Stimulated activated CD8-positive, alpha-beta memory T cell treated with anti-CD3 and anti-CD28 coated beads, Interleukin-4, amount 100 ng/mL, for 24 hours (primary cell): ENCODE data around the gene BMP6.

Experiments used
- DNase-seq: peaks from one replicate; pipeline ENCODE4 v3.0.0-alpha.2; 2020; ENCODE audit warnings: low read depth

The BMP6 gene

DNA sequence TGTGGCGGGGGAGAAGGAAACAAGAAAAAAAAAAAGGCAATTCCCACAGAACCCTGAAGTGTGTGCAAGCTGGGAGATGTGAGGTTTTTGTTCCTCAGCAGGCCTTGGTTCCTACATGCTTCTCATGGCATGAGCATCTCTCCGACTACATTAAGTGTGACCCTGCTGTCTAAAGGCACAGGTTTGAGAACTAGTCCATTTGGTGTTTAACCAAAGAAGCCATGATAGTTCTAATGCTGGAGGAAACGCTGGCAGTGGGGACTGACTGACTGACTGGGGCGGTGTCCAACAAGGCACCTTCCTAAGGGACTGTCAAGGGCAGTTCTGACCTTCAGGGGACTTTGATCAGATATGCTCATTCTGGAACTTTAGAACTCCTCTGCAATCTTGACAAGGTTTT, 180.8 kb downstream of the BMP6 start:
- no peak for DNase-seq

DNA sequence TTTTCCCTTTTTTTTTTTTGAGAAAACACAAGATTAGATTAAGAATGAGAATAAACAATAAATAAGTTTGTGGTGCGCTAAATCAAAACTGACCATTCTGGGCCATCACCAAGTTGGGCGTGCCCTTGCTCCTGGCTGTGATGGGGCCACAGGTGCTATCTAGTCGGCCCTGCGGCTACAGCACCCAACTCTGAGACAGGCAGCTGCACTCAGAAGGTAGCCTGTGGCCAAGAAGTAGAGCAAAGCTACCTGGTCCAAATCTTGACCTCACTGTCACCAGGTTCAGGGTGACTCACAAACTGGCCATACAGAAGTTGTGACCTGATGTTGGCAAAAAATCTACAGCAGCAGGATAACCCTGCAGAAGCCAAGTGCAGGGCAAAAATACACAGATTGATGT, 181.3 kb downstream of the BMP6 start:
- DNase-seq: no peak

DNA sequence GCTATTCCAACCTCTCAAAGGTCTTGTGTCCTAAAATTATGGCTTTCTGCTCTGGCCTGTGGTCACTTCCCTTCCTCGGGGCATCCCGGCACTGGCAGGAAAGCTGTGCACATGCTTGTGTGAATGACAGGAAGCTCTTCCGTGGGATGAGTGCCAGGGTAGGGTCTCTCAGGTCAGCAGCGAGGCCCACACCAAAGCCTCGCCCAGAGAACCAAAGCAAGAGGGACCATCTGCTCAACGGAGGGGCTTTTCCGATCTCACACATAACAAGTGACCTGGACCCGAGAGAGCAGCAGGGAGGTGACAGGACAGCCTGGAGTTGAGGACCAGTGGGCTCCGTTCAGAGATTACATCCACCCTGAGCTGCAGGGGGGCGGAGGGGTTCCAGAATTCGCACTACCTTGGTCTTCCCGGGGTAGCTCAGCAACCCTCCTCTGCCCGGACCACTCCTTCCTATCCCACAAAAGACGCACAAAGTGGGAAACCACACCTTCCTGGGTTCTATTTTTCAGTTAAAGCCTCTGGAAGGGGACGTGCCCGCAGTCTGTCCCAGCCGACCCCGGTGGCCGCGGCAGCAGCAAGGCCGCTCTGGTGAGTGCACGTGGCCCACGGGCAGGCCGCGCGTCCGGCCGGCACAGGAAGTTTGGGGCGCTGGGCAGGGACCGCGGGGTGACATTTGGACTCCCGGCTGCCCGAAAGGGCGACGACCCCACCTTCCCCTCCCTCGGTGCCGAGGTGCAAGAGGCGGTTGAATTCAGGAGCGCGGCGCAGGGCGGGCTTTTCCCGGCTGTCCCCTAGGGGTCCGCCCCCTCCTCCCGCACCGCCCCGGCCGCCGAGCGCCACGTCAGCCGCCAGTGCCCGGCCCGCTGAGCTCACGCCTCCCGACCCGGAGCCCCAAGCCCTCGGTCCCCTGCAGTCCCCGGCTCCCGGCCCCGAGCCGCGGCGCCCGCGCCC, 183.7 kb downstream of the BMP6 start:
- DNase-seq: peak; percentile 37

DNA sequence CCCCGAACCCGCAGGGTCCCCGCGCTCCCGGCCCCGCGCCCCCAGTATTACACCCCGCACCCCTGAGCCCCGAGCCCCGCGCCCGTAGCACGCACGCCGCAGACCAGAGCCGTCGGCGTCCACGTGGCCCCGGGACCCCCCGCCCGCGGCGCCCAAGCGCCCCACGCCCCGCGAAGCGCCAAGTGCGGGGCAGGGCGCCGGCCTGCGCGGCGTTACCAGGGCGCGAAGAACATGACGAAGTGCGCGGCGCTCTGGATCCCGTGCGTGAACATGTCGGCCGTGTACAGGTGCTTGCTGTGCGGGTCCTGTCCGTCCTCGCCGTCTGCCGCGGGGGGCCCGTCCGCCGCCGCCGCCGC, 184.4 kb downstream of the BMP6 start:
- no peak for DNase-seq

DNA sequence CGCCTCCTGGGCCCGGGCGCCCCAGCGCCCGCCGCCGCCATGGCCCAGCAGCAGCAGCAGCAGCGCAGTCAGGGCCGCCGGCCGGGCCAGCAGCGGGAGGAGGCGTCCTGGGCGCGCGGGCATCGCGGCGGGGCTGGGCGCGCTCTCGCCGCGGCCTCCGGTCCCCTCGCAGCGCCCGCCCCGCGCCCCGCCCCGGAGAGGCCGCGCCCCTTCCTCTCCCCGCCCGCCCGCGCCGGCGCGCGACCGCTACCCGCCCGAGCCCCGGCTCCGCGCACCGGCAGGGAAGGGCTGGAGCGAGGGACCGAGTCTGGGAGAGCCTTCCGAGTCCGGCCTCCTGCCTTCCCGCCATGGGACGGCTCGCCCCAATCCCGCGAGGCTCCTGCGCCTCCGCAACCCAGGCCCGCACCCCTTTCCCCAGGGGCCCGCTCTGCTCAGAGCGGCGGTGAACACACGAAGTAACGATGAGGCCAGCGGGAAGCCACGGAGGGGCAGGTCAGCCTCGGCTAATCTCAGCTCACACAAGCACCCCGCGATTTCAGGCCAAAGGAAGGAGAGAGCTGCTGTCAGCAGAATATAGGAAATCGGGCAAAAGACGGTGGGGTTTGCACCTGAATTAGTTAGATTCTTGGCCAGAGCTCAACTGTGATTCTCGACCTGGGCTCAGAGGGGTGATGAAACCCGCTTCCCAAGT, 184.9 kb downstream of the BMP6 start, which contains the start of gene TXNDC5:
Gene TXNDC5 (minus strand): TSS at position 135 of the 691 bp plus-strand sequence. CDS start 12 bp downstream, at position 123.
- peak; percentile 65 for DNase-seq

DNA sequence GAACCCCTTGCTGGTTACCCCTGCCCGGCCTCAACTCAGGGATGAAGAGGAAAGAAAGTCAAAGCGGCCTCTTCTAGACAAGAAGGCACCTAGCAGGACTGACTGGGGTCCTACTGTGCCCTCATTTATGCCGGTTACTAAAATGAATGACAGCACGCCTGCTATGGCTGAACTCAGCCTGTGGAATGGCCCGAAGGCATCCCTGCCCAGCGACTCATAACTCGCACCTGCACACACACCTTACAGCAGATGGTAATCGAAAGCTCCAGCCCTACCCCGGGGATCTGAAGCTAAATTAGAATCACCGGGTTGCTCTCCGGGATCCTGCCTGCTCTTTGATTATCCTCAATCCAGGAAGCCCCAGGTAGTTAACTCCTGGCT, 185.4 kb downstream of the BMP6 start:
- no peak for DNase-seq

DNA sequence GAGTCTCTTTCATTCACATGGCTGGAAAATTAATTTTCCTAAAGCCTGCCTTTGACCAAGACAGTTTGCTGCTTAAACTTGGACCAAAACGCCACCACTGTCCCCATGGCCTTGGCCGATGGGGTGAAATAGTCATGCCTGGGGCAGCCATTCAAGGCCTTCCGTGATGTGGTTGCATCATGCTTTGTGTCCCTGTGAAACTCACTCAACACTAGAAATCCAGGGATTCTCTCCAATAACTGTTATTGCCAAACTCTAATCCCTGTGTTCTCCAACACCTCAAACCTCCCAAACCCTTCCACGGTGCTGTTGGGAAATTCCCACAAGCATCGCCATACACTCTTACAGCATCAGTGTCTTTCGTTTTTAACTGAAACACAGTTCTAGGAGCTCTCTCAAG, 186.1 kb downstream of the BMP6 start:
- no peak for DNase-seq

DNA sequence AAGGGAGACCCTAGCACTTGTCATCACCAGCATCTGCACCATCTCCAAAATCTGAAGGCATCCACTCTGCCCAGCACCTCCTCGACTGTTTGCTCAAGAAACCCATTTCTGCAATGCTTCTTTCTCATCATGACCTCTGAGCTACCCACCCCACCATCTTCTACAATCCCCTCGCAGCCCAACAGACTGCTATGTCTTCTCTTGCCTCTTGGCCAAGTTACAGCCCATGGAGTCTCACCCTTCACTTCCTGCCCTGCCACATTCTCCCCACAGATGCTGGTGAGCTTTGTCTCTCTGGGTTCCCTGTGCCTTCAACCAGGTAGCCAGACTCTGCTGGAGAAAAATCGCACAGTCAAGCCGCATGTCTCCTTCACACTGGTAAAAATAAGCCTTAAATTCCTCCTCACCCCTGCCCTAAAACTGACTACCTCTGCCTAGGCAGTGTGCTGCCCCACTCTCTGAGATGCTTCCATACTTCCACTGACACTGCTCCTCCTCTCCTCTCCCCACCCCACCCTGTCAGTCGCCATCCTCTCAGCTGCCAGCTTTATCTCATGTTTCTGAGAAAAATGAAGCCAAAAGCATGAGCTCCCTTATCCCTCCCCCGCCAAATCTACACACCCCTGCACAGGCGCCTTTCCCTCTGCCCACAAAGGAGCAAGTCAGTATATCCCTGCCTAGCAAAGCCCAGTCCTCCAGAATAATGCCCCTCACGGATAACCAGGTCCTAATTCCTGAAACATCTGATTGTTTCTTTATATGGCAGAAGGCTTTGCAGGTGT, 187.0 kb downstream of the BMP6 start:
- no peak for DNase-seq

DNA sequence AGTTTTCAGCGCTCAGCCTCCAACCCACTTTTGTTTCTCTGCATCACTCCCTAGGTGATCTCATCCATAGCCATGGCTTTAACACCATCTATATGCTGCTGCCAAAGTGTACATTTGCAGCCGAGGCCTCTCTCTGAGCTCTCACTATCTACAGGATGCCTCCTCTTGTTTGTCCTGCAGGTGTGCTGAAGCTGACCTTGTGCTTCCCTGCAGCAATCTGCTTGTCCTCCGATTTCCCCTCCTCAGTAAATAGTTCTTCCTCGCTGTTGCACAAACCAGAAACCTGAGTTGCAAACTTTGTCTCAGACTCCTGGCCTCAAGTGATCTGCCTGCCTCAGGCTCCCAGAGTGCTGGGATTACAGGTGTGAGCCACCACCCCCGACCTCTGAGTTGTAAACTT, 188.4 kb downstream of the BMP6 start:
- DNase-seq: no peak

DNA sequence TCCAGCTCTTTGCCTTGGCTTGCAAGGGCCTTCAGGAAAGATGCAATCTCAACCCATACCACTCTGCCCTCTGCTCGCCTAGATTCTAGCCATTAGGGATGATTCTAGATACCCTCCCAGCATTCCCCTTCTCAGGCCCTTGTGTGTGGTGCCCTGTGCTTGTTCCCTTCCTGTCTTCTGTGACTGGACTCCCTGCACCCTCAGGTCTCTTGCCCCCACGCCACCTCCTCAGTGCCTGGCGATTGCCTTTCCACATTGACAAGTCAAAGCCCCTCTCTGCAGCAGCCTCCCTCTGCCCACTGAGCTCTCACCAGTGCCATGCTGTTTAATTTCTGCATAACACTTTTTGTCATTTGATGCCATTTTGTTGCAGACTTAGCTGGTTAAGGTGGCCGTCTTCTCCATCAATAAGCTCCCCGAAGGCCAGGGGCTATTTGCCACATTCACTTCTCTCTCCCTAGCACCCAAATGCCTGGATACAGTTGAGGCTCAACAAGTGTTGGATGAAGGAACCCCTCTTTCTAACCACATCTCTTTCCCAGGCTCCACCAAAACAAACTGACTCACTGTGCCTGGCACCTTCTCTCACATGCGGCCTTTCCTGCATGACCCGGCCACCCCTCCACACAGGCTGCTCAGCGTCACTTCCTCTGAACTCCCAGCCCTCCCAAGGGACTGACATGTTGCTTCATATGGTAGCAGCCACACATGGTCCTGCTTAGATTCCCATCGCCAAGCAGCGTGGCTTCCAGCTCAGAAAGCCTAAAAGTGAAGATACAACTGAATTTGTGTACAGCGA, 189.3 kb downstream of the BMP6 start:
- DNase-seq: no peak

DNA sequence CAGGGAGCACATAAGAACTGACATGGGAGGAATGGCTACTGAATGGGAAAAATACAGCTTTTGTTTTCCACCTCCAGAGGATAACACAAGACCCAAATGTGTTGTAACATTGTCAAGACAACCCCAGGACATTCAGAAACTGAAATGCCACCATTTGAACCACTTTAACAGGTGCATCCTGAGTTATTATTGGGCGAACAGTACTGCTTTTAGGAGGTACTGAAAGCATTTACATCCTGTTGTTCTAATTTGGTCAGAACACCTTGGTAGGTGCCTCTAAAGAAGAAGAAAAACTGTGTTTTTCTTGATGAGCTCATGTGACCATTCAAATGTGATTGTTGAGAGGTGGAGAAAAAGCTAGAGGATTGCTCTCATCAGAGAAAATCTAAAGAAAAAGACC, 191.1 kb downstream of the BMP6 start:
- no peak for DNase-seq

DNA sequence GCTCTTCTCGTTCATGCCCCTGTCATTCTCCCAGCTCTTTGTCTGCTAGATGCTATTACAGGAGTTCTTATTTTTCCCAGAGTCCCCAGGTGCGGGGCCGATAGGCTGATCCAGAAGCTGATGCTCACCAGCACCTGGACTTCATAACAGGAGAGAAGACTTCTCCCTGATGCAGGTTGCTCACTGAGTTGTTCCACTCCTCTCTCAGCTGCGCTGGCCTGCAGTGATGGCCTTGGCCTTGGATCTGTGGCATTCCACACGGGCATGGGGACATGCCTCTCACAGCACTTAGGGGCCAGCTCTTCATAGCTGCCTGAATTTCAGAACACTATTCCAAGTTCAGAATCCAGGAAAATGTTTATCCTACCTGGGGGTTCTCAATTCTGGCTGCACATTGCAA, 191.8 kb downstream of the BMP6 start:
- no peak for DNase-seq

DNA sequence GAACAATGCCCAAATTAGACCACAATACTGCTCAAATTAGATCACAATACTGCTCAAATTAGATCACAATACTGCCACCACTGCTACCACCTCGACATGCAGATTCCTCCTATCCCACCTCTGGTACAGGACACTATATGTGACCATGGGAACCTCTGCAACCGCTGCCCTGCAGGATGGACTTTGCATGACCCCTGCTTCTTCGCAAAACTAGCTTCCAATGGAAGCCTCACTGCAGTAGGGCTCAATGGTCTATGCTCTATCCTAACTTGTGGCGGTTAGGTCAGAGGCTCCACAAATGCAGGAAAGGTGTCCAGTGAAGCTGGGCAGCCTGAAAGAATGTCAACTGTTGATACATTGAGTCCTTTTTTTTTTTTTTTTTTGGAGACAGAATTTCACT, 192.5 kb downstream of the BMP6 start:
- no peak for DNase-seq

DNA sequence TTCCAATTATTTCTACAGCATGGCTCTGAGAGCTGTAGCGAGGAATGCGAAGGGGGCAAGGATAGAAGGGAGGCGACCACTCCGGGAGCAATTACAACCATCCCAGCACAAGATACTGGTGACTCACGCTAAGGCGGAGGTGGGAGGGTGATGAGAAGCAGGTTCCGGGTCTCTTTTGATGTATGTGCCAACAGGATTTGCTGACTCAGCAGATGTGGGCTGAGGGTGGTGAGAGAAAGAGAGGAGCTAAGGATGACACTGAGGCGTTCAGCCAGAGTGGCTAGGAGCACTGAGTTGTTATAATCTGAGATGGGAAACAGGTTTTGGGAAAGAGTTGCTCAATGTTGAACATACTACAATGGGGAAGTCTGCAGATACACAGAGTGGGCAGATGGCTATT, 194.0 kb downstream of the BMP6 start:
- no peak for DNase-seq

DNA sequence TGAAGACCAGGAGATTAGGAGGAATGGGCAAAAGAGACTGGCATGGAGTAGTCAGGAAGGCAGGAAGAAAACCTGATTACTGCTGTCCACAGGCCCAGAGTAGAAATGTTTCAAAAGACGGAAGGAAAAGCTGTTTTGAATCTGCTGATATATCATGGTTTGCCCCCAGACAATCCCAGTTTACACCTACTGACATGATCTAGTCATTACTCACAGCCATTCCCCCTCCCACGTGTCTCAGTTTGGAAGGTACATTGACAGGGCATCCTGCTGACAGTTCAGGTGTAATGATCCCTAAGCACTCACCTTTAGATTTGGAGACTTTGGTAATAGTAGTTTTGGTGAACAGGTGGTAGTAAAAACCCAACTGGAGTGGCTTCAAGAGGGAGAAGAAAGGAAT, 194.5 kb downstream of the BMP6 start:
- DNase-seq: no peak

DNA sequence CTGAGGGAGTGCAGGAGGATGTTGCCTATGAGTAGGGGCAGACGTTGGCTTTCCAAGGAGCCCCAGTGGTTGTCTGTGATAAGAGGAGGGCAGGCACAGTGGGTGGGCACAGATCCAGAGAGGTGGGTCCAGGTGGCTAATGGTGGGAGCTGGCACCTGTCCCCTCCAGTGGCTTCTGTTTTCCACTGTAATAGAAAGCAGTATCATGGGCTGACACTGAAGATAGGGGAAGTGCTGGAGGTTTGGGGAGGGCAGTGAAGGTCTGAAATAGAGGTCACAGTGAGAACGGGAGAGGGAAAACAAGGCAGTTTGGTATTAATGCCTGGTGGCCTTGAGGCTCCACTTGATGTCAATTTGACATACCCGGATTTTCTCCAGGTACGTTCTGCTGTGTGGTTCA, 195.1 kb downstream of the BMP6 start:
- DNase-seq: no peak

DNA sequence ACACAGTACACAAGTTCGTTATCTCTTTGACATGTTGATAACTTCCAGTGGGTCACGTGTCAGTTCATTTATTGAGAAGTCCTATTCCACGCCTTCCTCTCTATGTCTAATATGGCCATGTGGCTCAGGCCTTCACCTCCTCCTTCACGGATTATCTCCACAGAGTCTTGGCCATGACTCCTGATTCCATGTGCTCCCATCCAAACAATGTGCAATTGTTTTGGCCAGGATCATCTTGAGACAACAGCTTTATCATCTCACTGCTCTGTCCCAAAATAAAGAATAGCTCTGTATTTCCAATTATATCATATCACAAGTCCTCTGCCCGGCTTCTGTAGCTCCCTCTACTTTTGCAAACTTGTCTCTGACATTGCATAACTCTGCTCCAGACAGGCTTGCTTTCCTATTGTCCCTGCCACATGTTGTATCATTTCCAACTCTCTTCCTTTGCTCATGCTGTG, 195.8 kb downstream of the BMP6 start:
- no peak for DNase-seq

DNA sequence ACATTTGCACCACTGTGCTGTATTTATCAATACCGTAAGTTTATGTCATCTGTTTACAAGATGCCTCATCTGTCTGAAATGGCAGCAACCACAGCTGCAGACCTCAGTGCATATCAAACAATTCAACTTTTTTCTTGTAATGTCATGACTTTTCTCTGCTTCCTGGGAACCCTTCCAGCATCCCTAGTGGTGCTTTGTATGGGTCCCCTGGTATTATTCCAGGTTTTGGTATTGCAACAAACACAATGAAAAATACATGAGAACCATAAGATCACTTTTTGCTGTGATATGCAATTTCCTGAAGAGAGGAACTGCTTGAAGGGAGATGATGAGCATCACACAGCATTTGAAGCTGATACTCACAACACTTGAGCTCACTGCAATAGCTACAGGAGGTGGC, 196.7 kb downstream of the BMP6 start:
- DNase-seq: no peak

DNA sequence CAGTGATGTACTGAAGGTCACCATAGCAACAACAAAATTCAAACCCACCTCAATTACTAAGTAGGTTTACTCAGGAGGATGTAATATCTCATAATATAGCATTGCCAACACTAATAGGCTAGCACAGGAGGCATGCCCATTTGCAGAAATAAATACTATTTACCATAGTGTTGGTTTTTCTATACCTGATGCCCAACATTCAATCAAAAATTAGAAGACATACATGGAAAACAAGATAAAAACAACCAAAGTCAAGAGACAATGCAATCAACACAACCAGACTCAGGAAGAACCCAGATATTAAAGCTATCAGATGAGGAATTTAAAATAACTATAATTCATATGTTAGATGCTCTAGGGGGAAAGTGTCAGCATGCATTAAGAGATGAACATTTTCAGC, 199.0 kb downstream of the BMP6 start:
- DNase-seq: no peak
